ENCODE measurements around the gene KIF12.

DNA sequence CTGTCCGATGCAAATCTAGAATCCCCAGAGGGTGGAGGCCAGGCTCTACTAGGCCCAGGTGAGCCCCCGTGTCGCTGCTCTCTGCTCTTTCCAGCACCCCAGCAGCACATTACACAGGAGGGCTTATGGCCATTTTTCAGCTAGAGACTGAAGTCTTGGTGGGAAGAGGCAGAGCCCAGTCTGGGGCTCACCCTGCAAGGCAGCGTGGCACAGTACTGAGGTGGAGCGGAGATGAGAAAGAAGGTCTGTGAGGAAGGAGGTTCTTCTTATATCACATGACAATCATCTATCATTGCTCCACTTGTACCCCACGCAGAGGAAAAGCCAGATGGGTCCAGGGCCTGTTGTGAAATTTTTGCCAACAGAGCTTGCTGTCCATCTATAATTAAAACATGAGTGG lies 10.0 kb upstream of the KIF12 start:
- TF ChIP-seq, protein P1, sequence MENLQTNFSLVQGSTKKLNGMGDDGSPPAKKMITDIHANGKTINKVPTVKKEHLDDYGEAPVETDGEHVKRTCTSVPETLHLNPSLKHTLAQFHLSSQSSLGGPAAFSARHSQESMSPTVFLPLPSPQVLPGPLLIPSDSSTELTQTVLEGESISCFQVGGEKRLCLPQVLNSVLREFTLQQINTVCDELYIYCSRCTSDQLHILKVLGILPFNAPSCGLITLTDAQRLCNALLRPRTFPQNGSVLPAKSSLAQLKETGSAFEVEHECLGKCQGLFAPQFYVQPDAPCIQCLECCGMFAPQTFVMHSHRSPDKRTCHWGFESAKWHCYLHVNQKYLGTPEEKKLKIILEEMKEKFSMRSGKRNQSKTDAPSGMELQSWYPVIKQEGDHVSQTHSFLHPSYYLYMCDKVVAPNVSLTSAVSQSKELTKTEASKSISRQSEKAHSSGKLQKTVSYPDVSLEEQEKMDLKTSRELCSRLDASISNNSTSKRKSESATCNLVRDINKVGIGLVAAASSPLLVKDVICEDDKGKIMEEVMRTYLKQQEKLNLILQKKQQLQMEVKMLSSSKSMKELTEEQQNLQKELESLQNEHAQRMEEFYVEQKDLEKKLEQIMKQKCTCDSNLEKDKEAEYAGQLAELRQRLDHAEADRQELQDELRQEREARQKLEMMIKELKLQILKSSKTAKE (CRISPR knock-in tag; IDR thresholded peaks at IDR 0.05; ENCODE audit: borderline replicate concordance): no peak
- no peak for TF ChIP-seq HOXA9 (CRISPR knock-in tag; IDR thresholded peaks at IDR 0.05; ENCODE audit: borderline replicate concordance)
- no peak for TF ChIP-seq MAZ (IDR thresholded peaks at IDR 0.05; ENCODE audit: borderline replicate concordance, low read depth, low read length)
- no peak for TF ChIP-seq MAZ (CRISPR knock-in tag; IDR thresholded peaks at IDR 0.05; ENCODE audit: low read depth)
- TF ChIP-seq POLR2AphosphoS2 (IDR thresholded peaks at IDR 0.05; ENCODE audit: low read depth, low read length): no peak
- TF ChIP-seq ZNF274 (CRISPR knock-in tag; IDR thresholded peaks at IDR 0.05): no peak
- TF ChIP-seq, protein P2, sequence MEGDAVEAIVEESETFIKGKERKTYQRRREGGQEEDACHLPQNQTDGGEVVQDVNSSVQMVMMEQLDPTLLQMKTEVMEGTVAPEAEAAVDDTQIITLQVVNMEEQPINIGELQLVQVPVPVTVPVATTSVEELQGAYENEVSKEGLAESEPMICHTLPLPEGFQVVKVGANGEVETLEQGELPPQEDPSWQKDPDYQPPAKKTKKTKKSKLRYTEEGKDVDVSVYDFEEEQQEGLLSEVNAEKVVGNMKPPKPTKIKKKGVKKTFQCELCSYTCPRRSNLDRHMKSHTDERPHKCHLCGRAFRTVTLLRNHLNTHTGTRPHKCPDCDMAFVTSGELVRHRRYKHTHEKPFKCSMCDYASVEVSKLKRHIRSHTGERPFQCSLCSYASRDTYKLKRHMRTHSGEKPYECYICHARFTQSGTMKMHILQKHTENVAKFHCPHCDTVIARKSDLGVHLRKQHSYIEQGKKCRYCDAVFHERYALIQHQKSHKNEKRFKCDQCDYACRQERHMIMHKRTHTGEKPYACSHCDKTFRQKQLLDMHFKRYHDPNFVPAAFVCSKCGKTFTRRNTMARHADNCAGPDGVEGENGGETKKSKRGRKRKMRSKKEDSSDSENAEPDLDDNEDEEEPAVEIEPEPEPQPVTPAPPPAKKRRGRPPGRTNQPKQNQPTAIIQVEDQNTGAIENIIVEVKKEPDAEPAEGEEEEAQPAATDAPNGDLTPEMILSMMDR (CRISPR knock-in tag; IDR thresholded peaks at IDR 0.05): no peak
- no peak for TF ChIP-seq NCOA2 (CRISPR knock-in tag; IDR thresholded peaks at IDR 0.05)
